ENCODE results near the gene CCL27.
"Not testable (repeated sequence)": the region's sequence is repeated elsewhere in the genome, so short reads cannot be mapped to it uniquely, and the experiment has no call there.

CCL27 gene

GRCh38 chr9:34648673-34649072 lies 13.8 kb downstream of the CCL27 start:
- no peak for DNase-seq

DNA sequence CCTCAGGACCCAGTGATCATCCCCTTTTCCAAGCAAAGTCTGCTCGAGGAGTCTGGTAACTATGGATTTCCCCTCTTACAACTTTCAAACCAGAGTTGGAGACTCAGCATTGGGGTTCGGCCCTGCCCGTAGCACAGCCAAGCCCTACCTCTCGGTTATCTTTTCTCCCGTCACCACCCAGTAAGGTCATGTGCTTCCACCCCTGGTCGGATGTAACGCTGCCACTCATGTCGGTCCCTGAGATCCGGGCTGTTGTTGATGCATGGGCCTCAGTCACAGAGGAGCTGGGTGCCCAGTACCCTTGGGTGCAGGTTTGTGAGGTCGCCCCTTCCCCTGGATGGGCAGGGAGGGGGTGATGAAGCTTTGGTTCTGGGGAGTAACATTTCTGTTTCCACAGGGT lies 14.8 kb downstream of the CCL27 start:
- DNase-seq, result no peak

- no peak for DNase-seq
These were observed 15.4 kb downstream of the CCL27 start for GRCh38 chr9:34647084-34647403.

- DNase-seq, result peak; percentile 96
These were observed 16.0 kb downstream of the CCL27 start, which contains the start of gene GALT for GRCh38 chr9:34646211-34647083. Gene GALT (plus strand): TSS chr9:34646675. CDS start chr9:34646705, 30 bp downstream.

DNA sequence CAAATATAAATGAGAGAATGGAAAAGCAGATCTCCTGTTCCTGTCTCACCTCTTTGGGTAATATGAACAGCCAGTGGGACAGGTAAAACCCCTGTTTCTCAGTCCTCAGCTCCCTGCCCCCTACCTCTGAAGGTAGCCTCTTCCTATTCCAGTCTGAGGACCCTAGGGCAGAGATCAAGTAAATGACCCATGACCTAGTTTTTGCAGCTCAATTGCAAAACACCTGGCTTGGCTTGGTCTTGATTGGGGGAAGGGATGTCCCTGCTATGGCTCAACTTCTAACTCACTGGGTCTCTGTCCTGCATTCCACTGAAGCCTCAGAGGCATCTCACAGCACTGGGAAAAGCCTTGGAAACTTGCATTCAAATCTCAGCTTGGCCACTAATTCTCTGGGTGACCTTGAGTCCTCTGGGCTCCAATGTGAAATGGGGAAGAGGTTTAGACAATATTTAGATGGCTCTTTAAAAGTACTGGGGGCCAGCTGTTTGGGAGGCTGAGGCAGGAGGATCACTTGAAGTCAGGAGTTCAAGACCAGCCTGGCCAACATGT lies 17.6 kb downstream of the CCL27 start:
- no peak for DNase-seq

- DNase-seq, result no peak
These were observed 19.8 kb downstream of the CCL27 start for GRCh38 chr9:34642679-34643078.

- DNase-seq, result not testable (repeated sequence)
These were observed 23.1 kb downstream of the CCL27 start for GRCh38 chr9:34639322-34639721.

GRCh38 chr9:34638138-34638445 lies 24.4 kb downstream of the CCL27 start:
- DNase-seq, result no peak

DNA sequence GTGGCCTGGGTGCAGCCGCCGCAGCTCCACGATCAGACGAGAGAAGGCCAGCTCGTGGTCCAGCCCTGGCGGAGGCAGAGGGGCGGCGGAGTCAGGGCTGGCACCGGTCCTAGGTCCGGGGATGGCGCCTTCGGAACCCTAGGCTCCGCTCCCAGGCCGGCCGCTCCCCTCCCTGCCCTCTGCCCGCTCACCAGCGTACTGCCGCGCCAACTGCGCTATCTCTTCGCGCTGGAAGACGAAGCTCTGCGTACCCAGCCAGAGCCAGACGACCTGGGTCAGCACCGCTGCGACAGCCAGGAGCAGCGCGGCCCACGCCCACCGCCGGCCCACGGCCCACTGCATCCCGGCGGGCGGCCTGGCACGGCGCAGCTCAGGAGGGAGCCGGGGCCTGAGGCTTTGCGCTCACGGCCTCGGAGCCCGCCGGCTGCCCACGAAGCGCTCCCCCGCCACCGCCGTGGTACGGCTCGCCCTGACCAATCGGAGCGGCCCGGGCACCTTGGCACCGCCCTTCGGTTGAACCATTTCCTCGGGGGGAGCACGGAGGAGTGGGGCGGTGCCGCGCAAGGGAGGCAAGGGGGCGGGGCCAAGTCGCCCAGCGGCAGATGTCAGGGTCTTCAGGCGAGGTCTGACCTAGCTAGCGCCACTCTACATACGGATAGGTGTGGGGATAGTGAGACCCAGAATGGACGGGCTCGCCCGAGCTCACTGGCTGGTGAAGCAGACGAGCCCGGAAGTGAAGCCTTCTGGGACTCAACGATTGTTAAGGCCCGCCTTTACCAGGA lies 24.9 kb downstream of the CCL27 start, which contains the start of gene SIGMAR1:
SIGMAR1 (minus strand) TSS at position 432 of the 782 bp plus-strand sequence; CDS start at position 342, 90 bp downstream.
- peak; percentile 84 for DNase-seq

- no peak for DNase-seq
These were observed 25.6 kb downstream of the CCL27 start for GRCh38 chr9:34636791-34637355.

DNA sequence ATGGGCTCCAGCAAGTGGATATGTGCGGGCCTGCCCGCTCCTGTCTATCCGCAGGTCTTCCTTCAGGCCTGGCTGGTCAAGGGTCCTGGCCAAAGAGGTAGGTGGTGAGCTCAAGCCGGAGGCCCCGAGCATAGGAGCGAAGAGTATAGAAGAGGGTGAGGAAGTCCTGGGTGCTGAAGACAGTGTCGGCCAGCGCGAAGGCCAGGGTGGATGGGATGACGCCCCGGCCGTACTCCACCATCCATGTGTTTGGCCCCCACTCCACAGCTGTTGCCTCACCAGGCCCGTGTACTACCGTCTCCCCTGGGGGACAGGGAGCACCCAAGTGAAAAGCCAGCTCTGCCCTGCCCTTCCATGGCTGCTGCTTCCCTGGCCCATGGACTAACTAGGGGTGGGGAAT lies 26.9 kb downstream of the CCL27 start:
- no peak for DNase-seq

DNA sequence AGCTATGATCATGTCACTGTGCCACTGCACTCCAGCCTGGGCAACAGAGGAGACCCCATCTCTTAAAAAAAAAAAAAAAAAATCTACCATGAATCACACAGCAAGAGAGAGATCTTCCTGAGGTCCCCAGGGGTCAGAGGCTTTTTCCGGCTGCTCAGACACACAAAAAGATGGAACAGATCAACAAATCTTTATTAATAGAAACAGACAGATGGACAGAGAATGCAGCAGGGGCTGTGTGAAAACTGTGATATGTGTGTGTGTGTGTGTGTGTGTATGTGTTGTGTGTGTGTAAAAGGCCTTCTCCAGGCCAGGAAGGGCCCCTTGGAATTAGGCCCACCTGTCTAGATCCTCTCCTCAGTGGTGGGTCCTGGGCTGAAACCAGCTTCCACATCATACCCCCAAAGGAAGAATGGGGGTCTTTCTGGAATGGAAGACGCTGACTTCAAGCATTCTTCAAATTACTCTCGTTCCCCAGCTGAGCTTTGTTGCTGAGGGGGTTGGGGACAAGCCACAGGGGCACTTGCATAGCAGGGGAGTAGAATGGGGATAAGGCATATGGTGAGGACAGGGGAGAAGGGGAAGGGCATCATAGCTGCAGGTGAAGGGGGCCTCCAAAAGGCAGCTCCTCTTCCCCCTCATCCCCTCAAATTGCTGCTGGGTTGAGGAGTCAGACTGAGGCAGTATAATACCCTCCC lies 27.8 kb downstream of the CCL27 start:
- DNase-seq, result no peak

DNA sequence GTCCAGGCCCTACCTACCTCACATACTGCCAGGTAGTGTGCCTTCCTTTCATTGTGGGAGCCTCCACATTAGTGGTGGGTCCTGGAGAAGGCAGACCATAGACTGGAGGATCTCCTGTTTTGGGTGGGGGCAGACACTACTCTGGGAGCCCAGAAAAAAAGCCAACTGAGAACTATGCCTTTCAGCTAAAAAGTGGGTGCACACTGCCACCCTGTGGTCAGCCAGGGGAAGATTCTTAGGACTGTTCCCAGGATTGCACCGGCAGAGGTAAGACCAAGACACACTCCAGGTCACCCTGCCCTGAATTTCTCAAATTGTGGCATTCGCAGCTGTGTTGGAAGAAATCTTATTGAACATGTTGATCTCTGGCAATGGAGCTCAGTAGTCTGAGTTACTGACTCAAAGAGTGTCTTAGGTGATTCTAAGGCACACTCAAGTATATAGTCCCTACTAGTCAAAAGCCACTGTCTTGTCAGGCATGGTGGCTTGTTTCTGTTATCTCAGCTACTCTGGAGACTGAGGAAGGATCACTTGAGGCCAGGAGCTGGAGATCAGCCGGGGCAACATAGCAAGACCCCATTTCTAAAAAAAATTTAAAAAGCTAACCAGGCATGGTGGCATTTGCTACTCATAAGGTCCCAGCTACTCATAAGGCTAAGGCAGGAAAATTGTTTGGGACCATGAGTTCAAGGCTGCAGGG lies 28.5 kb downstream of the CCL27 start:
- DNase-seq, result no peak

DNA sequence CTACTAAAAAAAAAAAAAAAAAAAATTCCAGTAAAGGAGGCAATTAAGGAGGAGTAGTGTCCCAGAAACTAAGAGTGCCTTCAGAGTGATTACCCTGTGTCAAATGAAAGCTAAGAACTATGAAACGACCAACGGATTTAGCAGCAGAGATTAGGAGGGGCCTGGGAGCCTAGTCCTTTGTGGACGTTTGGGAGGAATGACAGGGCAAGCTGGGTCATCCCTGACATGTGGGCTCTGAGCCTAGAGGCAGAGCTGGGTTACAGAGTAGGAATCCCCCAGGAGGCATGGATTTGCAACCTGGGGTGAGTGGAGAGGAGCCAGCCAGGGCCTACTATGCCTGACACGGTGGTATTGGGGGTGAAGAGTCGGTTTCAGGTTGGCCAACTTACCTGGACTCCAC lies 29.3 kb downstream of the CCL27 start:
- no peak for DNase-seq

- DNase-seq, result no peak
These were observed 31.9 kb downstream of the CCL27 start for GRCh38 chr9:34630402-34631154.

GRCh38 chr9:34629491-34629808 lies 33.0 kb downstream of the CCL27 start:
- no peak for DNase-seq

DNA sequence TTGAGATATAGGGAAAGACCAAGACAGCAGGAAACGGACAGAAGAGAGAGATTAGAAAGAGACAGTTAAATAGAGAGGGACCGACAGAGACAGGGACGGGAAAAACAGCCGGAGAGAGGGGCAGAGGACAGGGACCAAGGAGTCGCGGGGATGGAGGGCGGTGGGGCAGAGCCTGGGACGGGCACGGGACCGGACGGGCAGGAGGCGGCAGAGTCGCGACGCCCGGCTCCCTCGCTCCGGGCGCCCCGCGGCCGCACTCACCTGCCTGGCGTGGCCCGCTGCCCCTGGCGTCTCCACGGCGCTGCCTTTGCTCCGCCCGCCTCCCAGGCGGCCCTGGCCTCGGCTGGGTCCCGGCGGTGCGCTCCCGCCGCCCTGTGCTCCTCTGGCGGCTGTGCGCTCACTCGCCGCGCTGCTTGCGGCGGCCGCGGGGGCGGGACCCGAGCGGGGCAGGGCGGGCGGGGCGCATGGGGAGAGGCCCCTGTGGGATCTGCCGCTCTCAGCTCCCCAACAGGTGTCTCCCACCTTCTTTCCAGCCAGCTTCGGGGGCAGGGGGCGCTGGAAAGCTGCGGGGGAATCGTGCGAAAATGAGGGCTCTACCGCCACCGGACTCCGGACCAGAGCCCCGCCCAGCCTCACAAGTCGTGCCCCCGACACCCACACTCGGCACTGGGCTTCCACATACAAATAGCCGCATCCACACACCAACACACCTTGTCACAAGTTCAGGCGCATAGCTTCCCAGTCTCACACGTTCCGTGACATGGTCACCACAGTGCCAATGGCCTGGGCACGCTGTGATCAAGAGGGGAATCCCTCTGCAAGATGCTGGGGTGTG lies 33.6 kb downstream of the CCL27 start, which contains the start of gene ARID3C:
ARID3C (minus strand) TSS at position 411 of the 835 bp plus-strand sequence. CDS start 1,052 bp downstream, outside the sequence.
- peak; percentile 24 for DNase-seq

- DNase-seq, result no peak
These were observed 34.5 kb downstream of the CCL27 start for GRCh38 chr9:34627716-34628655.

DNA sequence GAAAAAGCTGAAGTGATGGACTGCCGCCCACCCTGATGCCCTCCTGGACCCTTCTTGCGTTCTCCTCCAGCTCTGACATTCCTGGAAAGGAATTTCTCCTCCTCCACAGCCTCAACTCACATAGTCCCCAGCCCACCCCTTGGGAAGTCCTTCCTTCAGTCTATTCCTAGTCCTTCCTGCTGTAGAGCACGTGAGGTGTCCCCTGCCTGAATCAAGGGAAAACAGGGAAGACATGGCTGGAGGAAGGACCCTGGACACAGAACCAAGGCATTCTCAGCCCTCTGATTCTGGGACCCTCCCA lies 37.3 kb downstream of the CCL27 start:
- DNase-seq, result no peak
